Dendritic cell treated with granulocyte-macrophage colony-stimulating factor and Interleukin-4, amounts not matched to agents 40 ng/mL and 50 ng/mL, for 4 days (primary cell): ENCODE results near the gene PDCD10.
A peak's percentile ranks its signal among the peaks of the same experiment; 100 is the strongest.

Source experiments
- H3K27ac Mint-ChIP-seq: one replicate; pipeline ENCODE4 v1.8.0; 2022; ENCODE audit warnings: mild to moderate bottlenecking, mixed read lengths
- H3K27me3 Mint-ChIP-seq: one replicate; pipeline ENCODE4 v1.8.0; 2022; ENCODE audit warnings: mild to moderate bottlenecking, mixed read lengths
- H3K36me3 Mint-ChIP-seq: one replicate; pipeline ENCODE4 v1.8.0; 2022; ENCODE audit warnings: low read depth, mixed read lengths
- H3K4me1 Mint-ChIP-seq: one replicate; pipeline ENCODE4 v1.8.0; 2022; ENCODE audit warnings: low read depth, mixed read lengths
- H3K4me3 Mint-ChIP-seq: one replicate; pipeline ENCODE4 v1.8.0; 2022; ENCODE audit warnings: mild to moderate bottlenecking, moderate library complexity, mixed read lengths
- H3K9me3 Mint-ChIP-seq: one replicate; pipeline ENCODE4 v1.8.0; 2022; ENCODE audit warnings: mixed read lengths
- intact Hi-C: fragments of 100-400 bp; cut with micrococcal nuclease; formaldehyde crosslinking; loops from one replicate; pipeline ENCODE4 v1.15.0; 2022

The PDCD10 gene

DNA sequence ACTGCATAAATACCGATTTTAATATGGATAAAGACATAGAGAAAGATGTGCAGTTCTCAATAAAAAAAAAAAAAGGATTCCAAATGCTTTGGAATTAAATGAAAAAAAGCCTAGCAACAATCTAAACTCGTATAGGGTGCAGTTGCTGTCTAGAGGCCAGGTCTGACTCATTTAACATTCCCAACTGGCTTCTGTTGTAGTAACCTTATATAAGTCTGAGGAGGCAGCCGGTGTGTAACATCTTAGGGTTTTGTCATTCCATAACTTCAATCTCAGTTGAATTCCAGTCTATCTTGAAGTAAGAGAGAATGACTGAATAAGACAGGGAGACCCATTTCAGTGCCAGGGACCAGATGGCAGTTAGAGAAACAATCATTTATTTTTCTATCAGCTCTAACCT lies 6.5 kb downstream of the PDCD10 start:
- intact Hi-C loops = no loop called here
- Mint-ChIP-seq H3K27ac (no peak overlapping the region), H3K9me3 (no peaks in the 10 kb centered on the region), H3K4me3 (no peak overlapping the region), H3K27me3 (no peaks in the 10 kb centered on the region), H3K36me3 (peaks cover 18% of the 10 kb centered on the region), H3K4me1 (peaks cover 25% of the 10 kb centered on the region)

DNA sequence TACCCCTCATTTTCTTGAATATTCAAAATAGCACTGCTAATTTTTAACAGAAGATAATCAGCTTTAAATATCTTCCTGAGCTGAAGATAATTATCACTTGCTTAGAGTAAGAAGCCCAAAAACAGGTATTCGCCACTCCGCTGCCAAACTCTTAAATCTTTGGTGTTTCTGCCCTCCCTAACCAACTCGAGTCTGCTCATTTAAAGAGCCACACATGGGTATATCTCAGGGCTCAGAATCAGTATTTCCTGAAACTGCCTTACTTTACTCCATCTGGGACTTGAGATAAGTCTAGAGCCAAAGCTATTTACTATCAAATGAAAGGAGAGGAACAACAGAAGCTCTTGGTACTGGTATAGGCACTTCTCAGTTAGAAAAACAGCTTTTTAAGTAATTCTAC lies 10.8 kb downstream of the PDCD10 start:
- Mint-ChIP-seq H3K4me1 (peaks cover 18% of the 10 kb centered on the region), H3K27ac (no peak overlapping the region), H3K27me3 (no peaks in the 10 kb centered on the region), H3K36me3 (peaks cover 35% of the 10 kb centered on the region), H3K9me3 (no peaks in the 10 kb centered on the region), H3K4me3 (no peak overlapping the region)
- intact Hi-C loops = no loop called here

DNA sequence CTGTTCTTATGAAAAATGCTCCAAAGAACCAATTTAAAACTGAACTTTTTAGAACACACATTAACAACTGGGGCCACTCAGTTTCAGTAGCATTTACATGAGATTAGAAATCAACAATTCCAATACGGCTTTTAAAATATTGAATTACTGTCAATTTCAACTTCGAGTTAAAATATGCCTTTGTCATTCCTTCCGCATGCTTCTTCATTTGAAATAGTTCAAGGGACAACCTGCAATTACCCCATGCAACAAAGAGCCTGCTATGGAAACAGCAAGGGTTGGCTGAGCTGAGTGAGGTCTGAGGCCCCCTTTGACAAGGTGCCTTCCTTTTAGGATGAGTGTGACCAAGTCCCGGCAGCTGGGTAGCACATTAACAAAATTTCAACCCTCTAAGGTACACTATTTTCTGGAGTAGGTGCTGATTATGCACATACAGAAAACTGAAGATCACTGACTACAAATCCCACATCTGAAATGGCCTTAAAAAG lies 11.6 kb downstream of the PDCD10 start:
- no peaks in the 10 kb centered on the region for H3K9me3 Mint-ChIP-seq
- H3K4me3 Mint-ChIP-seq = no peak overlapping the region
- no peak overlapping the region for H3K27ac Mint-ChIP-seq
- peaks cover 15% of the 10 kb centered on the region for H3K4me1 Mint-ChIP-seq
- H3K27me3 Mint-ChIP-seq = no peaks in the 10 kb centered on the region
- intact Hi-C loops = no loop called here
- peaks cover 43% of the 10 kb centered on the region for H3K36me3 Mint-ChIP-seq

DNA sequence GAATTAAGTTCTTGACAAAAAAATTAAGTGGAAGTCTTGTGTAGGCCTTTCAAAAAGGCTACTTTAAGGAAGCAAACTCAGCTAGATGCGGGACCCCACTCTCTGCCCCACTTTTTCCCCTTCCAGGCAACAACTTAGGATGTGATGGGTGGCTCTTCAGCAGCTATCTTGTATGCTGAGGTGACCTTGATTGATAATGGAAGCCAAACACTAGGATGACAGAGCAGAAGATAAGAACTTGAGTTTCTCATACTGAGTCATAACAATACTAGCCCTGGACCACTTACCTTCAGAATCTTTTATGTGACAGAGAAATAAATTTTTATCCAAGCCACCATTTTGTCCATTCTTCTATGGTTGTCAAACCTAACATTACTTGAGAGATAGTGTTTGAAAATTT lies 16.1 kb downstream of the PDCD10 start:
- Mint-ChIP-seq H3K4me1 (peaks cover 27% of the 10 kb centered on the region), H3K4me3 (no peak overlapping the region), H3K27ac (no peak overlapping the region), H3K27me3 (no peaks in the 10 kb centered on the region), H3K9me3 (no peaks in the 10 kb centered on the region), H3K36me3 (peaks cover 73% of the 10 kb centered on the region)
- intact Hi-C loops = no loop called here

DNA sequence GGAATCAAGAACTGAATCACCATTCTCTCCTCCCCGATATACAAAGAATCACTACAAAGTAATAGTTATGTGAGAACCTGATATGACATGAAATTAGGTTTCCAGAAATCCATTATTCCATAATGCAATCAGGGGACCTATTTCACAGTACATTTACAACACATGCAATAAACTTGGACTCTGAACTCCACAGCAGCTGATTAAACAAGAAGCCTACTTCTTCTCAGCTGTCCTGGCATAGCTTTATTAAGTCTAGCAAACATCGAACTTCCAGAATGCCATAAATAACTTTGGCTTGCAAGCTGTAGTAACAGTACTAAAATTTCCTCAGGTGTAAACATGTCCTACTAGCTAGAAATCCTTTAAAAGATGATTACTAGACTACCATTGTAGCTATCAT lies 17.8 kb downstream of the PDCD10 start:
- H3K4me3 Mint-ChIP-seq = no peak overlapping the region
- intact Hi-C loops = no loop called here

DNA sequence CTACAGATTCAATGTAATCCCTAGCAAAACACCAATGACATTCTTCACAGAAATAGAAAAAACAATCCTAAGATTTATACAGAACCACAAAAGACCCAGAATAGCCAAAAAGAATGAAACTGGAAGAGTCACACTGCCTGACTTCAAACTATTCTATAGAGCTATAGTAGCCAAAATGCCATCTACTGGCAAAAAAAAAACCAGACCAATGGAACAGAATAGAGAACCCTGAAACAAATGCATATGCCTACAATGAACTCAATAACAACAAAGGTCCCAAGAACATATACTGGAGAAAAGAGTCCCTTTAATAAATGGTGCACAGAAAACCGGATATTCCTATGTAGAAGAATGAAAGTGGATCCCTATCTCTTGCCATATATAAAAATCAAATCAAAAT lies 19.8 kb downstream of the PDCD10 start:
- intact Hi-C loops = no loop called here
- Mint-ChIP-seq H3K36me3 (peaks cover 90% of the 10 kb centered on the region), H3K27ac (no peak overlapping the region), H3K9me3 (no peaks in the 10 kb centered on the region), H3K27me3 (no peaks in the 10 kb centered on the region), H3K4me3 (no peak overlapping the region), H3K4me1 (peaks cover 26% of the 10 kb centered on the region)

More for the DNA sequence above, 17.8 kb downstream of the PDCD10 start:
- Mint-ChIP-seq H3K4me1 (peaks cover 36% of the 10 kb centered on the region), H3K9me3 (no peaks in the 10 kb centered on the region), H3K36me3 (peaks cover 83% of the 10 kb centered on the region), H3K27ac (no peak overlapping the region), H3K27me3 (no peaks in the 10 kb centered on the region)

DNA sequence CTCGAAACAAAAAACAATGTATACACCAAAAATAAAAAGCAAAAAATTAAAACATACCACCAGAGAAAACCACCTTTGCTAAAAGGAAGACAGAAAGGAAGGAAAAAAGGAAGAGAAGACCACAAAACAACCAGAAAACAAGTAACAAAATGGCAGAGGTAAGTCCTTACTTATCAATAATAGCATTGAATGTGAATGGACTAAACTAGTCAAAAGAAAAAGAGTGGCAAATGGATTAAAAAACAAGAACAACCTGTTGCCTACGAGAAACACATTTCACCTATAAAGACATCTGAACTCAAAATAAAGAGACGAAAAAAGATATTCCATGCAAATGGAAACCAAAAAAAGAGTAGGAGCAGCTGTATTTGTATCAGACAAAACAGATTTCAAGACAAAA lies 22.2 kb downstream of the PDCD10 start:
- H3K36me3 Mint-ChIP-seq = peaks cover 88% of the 10 kb centered on the region
- H3K9me3 Mint-ChIP-seq = no peaks in the 10 kb centered on the region
- H3K4me1 Mint-ChIP-seq = peaks cover 25% of the 10 kb centered on the region
- intact Hi-C loops = no loop called here
- H3K27ac Mint-ChIP-seq = no peak overlapping the region
- H3K27me3 Mint-ChIP-seq = no peaks in the 10 kb centered on the region
- H3K4me3 Mint-ChIP-seq = no peak overlapping the region

DNA sequence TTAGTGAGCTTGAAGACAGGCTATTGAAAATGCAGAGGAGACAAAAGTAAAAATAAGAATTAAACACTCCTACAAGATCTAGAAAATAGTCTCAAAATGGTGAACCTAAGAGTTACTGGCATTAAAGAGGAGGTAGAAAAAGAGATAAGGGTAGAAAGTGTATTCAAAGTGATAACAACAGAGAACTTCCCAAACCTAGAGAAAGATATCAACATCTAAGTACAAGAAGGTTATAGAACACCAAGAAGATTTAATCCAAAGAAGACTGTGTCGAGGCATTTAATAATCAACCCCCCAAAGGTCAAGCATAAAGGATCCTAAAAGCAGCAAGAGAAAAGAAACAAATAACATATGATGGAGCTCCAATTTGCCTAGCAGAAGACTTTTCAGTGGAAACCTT lies 23.3 kb downstream of the PDCD10 start:
- Mint-ChIP-seq H3K27ac (peak overlapping the region; percentile 6), H3K27me3 (no peaks in the 10 kb centered on the region), H3K4me3 (no peak overlapping the region), H3K36me3 (peaks cover 94% of the 10 kb centered on the region), H3K9me3 (no peaks in the 10 kb centered on the region), H3K4me1 (peaks cover 25% of the 10 kb centered on the region)
- intact Hi-C loops = no loop called here

DNA sequence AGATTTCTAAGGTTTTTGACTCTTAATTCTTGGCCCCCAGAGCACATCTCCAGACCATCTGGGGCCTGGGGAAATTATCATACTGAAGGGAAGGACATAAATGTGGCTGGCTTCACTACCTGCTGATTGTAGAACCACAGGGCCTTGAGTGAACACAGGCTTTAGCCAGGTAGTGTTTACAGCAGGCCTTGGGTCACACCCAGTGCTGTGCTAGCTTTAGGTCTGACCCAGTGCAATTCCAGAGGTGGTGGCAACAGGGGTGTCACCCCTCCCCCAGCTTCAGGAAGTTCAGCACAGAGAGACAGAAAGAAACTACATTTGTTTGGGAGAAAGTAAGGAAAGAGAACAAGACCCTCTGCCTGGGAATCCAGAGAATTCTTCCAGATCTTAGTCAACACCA lies 24.1 kb downstream of the PDCD10 start:
- Mint-ChIP-seq H3K9me3 (no peaks in the 10 kb centered on the region), H3K36me3 (peaks cover 86% of the 10 kb centered on the region)
- intact Hi-C loops = no loop called here

DNA sequence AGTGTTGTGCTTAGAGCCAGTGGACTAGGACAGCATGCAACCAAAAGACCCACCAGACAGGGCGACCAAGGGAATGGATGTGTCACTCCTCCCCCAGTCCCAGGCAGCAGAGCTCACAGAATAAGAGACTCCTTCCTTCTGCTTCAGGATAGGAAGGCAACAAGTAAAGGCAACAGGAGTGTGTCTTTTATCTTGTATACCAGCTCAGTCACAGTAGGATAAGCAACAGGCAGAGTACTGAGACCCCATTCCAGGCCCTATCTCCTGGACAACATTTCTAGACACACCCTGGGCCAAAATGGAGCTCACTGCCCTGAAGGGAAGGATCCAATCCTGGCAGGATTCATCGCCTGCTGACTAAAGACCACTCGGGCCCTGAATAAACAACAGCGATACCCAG lies 25.0 kb downstream of the PDCD10 start:
- peaks cover 13% of the 10 kb centered on the region for H3K4me1 Mint-ChIP-seq
- H3K27ac Mint-ChIP-seq = no peak overlapping the region

More for the DNA sequence above, 24.1 kb downstream of the PDCD10 start:
- H3K27me3 Mint-ChIP-seq = no peaks in the 10 kb centered on the region
- H3K4me3 Mint-ChIP-seq = no peak overlapping the region
- H3K4me1 Mint-ChIP-seq = peaks cover 19% of the 10 kb centered on the region
- H3K27ac Mint-ChIP-seq = no peak overlapping the region

DNA sequence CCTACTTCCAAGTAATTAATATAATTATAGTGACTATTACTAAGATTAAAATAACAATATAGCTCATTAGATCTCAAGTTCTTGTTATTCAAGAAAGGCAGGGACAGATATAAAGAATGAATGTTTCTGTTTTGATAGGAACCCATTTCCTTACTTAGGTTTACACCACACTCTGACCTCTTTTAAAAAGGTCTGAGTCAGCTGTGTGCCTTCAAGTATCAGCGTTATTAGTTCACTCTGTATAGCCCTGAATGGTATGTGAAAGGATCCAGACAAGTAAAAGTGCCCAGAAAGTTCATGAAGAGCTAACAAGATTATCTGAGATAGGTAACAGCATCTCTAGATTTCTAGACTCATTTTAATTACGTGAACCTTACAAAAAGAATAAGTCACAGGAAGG lies 28.9 kb downstream of the PDCD10 start:
- Mint-ChIP-seq H3K27me3 (no peaks in the 10 kb centered on the region), H3K4me1 (no peaks in the 10 kb centered on the region), H3K9me3 (no peaks in the 10 kb centered on the region), H3K36me3 (peaks cover 60% of the 10 kb centered on the region), H3K27ac (no peak overlapping the region), H3K4me3 (no peak overlapping the region)
- intact Hi-C loops = no loop called here

More for the DNA sequence above, 25.0 kb downstream of the PDCD10 start:
- Mint-ChIP-seq H3K4me3 (no peak overlapping the region), H3K27me3 (no peaks in the 10 kb centered on the region), H3K9me3 (no peaks in the 10 kb centered on the region), H3K36me3 (peaks cover 77% of the 10 kb centered on the region)
- intact Hi-C loops = no loop called here

DNA sequence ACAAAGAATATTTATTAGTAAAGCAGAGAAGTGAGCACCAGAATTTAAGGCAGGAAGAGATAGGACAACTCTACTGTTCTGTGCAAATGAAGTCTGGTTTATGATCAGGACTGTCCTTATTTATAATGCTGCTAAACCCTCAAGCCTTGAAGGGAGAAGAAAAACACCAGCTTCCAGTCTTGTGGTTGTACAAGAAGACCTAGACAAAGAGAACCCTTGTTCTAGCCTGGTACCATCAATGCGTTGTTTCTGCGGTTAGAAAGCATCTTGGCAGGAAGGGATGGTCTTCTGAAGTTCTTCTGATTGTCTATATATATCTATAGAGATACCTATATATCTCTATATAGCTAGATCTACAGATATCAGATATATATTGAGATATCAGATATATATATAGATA lies 33.8 kb downstream of the PDCD10 start:
- H3K4me1 Mint-ChIP-seq = no peaks in the 10 kb centered on the region
- no peak overlapping the region for H3K27ac Mint-ChIP-seq
- H3K4me3 Mint-ChIP-seq = no peak overlapping the region
- intact Hi-C loops = no loop called here
- no peaks in the 10 kb centered on the region for H3K9me3 Mint-ChIP-seq
- H3K36me3 Mint-ChIP-seq = peaks cover 56% of the 10 kb centered on the region
- no peaks in the 10 kb centered on the region for H3K27me3 Mint-ChIP-seq

DNA sequence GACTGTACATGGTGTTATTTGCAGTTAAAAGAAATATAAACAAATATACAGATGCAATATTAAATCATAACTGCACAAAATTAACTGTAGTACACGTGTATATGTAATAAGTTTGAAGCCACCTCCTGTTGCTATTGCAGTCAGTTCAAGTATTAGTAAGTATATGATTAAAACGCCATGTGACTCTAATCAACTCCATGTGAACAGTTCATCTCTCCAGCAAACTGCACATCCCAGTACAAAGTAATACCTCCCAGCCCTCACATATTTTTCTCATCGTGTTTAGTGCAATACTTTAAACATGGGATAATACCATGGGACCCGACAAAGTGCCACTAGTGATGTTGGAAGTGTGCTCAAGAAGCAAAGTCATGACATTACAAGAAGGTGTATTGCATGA lies 34.6 kb downstream of the PDCD10 start:
- Mint-ChIP-seq H3K4me3 (no peak overlapping the region), H3K27ac (no peak overlapping the region), H3K36me3 (peaks cover 65% of the 10 kb centered on the region), H3K27me3 (no peaks in the 10 kb centered on the region), H3K4me1 (no peaks in the 10 kb centered on the region), H3K9me3 (no peaks in the 10 kb centered on the region)
- intact Hi-C loops = no loop called here

DNA sequence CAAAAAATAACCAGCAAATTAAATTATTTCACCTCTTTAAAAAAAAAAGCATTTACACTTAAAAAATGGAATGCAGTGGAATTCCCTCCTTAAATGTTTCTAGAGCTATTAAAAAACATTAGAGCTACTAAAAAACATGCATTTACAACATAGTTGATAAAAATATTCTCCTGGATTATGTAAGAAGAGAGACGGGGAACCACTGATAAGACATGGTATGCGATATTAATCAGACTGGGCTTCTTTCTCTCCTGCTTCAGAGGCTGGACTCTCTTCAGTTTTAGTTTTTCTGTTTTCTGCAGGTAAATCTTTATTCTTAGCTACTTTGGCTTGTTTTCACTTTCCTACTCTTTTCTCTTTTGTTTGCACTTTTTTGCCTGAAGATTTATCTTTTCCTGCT lies 40.6 kb downstream of the PDCD10 start:
- Mint-ChIP-seq H3K4me3 (no peak overlapping the region), H3K4me1 (no peaks in the 10 kb centered on the region), H3K27ac (no peak overlapping the region), H3K36me3 (peaks cover 77% of the 10 kb centered on the region), H3K27me3 (no peaks in the 10 kb centered on the region), H3K9me3 (no peaks in the 10 kb centered on the region)
- intact Hi-C loops = no loop called here

DNA sequence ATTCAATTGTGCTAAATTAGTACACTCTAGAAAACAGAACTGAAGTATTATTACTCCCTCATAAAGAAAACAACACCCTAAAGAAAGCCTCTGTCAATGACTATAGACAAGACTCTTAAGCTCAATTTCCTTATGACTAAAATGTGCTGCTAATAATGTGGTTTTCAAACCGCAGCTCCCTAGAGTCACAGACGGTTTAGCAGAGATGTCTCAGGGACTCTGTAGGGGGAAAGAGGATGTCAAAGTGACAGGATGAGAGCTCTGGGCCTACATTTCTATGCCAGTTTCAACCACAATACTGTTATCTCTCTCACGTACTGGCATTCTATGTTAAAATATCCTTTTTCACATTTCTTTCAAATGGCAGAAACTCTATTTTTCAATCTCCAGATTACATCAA lies 43.3 kb downstream of the PDCD10 start:
- intact Hi-C loops = no loop called here
- Mint-ChIP-seq H3K27me3 (no peaks in the 10 kb centered on the region), H3K4me3 (no peak overlapping the region), H3K27ac (no peak overlapping the region), H3K9me3 (no peaks in the 10 kb centered on the region), H3K4me1 (no peaks in the 10 kb centered on the region), H3K36me3 (peaks cover 72% of the 10 kb centered on the region)
